Neural crest cell (in vitro differentiated cells): ENCODE data around the gene CFAP97. TPM values are rescaled to one million over a fixed set of nuclear protein-coding genes. Genes with fewer than 3 reads are reported as not detected.

ENCODE experiments used
- DNase-seq: peaks from one replicate; pipeline ENCODE4 v3.0.0; 2021; ENCODE audit warnings: low read depth, mixed read lengths, low spot score
- H3K27ac Mint-ChIP-seq: one replicate; pipeline ENCODE4 v1.8.0; 2021; ENCODE audit warnings: mild to moderate bottlenecking, mixed read lengths; ENCODE audit not compliant: unreplicated experiment
- H3K27me3 Mint-ChIP-seq: 2 replicates; pipeline ENCODE4 v1.8.0; 2021; ENCODE audit warnings: low read depth, mild to moderate bottlenecking, mixed read lengths
- H3K36me3 Mint-ChIP-seq: 2 replicates; pipeline ENCODE4 v1.8.0; 2021; ENCODE audit warnings: low read depth, mild to moderate bottlenecking, mixed read lengths
- H3K4me1 Mint-ChIP-seq: 2 replicates; pipeline ENCODE4 v1.8.0; 2021; ENCODE audit warnings: mixed read lengths
- H3K4me3 Mint-ChIP-seq: one replicate; pipeline ENCODE4 v1.8.0; 2021; ENCODE audit warnings: mild to moderate bottlenecking, mixed read lengths
- H3K9me3 Mint-ChIP-seq: 2 replicates; pipeline ENCODE4 v1.8.0; 2021; ENCODE audit warnings: mixed read lengths
- total RNA-seq: library from RNA; stranded (reverse); gene quantifications from 2 replicates; pipeline ENCODE4 v1.2.1, GENCODE V29; 2021
- TF ChIP-seq, protein P1 (sequence below): fragments of 200-600 bp; sonication (generic); conservative IDR thresholded peaks from 2 replicates; pipeline ENCODE4 v1.5.0; 2021; ENCODE audit warnings: antibody characterized with exemption, mild to moderate bottlenecking

The CFAP97 gene
- total RNA-seq, 1 donor from 2014 or later, result 34.6 TPM

DNA sequence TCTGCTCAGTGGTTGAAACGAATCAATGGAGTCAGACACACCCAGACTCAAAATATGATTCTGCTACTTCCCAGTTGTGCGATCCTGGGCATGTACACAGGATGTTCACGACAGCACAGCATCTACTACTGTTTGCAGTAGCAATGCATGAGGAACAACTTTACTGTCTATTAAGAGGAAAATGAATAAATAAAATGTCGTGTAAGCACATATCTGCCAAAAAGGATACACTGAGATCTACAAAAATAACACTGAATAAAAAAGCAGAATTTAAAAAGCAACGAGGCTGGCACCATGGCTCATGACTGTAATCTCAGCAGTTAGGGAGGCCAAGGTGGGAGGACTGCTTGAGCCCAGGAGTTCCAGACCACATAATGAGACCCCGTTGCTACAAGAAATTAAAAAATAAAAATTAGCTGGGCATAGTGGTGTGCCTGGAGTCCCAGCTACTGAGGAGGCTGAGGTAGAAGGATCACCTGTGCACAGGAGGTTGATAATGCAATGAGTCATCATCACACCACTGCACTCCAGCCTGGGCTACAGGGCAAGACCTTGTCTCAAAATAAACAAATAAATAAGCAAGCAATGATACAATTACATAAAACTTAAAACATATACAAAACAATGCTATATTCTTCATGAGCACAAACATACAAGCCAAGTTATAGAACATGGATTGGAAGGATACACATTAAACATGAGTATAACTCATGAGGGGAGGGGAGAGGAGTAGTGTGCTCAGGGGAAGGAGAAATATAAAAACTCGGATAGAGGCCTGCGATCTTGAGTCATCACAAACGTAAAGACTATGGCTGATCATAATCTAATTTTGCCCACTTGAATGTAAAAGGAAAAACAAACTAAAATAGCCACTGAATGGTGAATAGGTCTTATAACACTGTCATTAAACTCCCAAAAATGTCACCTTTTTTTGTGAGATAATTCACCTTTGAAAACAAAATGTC is 8.6 kb downstream of the CFAP97 start:
- Mint-ChIP-seq H3K36me3 (peaks cover 7% of the 10 kb centered on the region), H3K27ac (no peak overlapping the region), H3K27me3 (no peaks in the 10 kb centered on the region), H3K9me3 (no peaks in the 10 kb centered on the region), H3K4me3 (no peak overlapping the region), H3K4me1 (no peaks in the 10 kb centered on the region)
- DNase-seq, result no peak
- TF ChIP-seq, protein P1, sequence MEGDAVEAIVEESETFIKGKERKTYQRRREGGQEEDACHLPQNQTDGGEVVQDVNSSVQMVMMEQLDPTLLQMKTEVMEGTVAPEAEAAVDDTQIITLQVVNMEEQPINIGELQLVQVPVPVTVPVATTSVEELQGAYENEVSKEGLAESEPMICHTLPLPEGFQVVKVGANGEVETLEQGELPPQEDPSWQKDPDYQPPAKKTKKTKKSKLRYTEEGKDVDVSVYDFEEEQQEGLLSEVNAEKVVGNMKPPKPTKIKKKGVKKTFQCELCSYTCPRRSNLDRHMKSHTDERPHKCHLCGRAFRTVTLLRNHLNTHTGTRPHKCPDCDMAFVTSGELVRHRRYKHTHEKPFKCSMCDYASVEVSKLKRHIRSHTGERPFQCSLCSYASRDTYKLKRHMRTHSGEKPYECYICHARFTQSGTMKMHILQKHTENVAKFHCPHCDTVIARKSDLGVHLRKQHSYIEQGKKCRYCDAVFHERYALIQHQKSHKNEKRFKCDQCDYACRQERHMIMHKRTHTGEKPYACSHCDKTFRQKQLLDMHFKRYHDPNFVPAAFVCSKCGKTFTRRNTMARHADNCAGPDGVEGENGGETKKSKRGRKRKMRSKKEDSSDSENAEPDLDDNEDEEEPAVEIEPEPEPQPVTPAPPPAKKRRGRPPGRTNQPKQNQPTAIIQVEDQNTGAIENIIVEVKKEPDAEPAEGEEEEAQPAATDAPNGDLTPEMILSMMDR, result no peak

DNA sequence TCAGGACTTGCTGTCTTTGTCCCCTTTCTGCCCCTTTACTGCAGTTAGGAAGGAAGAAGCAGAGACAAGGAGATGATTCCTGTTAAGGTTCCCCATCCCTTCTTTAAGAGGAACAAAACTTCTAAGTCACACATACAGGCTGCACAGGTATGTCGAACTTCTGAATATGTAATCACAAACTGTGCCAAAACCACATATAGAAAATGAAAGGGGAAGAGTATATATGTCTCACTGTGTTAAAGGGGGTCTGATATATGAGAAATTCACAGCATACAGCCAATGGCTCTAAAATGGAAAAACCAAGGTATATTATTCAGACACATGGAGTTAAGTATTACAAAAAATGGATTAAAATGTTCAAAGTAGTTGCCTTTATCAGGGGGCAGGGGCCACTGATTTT is 11.7 kb downstream of the CFAP97 start:
- Mint-ChIP-seq H3K27ac (no peak overlapping the region), H3K27me3 (no peaks in the 10 kb centered on the region), H3K4me3 (no peak overlapping the region), H3K4me1 (no peaks in the 10 kb centered on the region), H3K9me3 (no peaks in the 10 kb centered on the region), H3K36me3 (peaks cover 7% of the 10 kb centered on the region)
- no peak for DNase-seq
- TF ChIP-seq, protein P1, result no peak

DNA sequence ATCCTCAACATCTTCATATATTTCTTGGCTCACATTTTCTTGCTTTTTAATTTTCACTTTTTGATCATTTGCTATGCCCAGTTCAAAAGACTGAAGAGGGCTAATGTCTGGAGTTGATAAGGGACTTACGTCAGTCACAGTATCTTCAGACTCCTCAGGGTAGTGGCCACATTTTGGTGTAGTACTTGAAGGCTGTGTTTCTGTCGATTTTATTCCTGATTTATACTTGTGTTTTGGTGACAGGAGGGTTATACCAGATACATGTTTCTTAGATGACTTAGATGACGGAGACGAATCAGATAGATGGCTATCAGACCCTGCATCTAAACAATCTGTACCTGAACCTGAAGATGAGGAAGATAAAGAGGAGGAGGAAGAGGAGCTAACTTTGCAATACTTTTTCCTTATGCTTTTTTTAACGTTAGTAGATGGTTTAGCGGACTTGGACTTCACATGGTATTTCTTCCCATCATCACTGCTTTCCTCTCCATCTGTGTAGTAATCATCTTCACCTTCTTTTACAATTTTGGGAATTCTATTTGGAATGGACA is 13.4 kb downstream of the CFAP97 start:
- Mint-ChIP-seq H3K4me1 (no peaks in the 10 kb centered on the region), H3K27me3 (no peaks in the 10 kb centered on the region), H3K36me3 (peaks cover 7% of the 10 kb centered on the region), H3K27ac (no peak overlapping the region), H3K4me3 (no peak overlapping the region), H3K9me3 (no peaks in the 10 kb centered on the region)
- TF ChIP-seq, protein P1, result no peak
- no peak for DNase-seq

DNA sequence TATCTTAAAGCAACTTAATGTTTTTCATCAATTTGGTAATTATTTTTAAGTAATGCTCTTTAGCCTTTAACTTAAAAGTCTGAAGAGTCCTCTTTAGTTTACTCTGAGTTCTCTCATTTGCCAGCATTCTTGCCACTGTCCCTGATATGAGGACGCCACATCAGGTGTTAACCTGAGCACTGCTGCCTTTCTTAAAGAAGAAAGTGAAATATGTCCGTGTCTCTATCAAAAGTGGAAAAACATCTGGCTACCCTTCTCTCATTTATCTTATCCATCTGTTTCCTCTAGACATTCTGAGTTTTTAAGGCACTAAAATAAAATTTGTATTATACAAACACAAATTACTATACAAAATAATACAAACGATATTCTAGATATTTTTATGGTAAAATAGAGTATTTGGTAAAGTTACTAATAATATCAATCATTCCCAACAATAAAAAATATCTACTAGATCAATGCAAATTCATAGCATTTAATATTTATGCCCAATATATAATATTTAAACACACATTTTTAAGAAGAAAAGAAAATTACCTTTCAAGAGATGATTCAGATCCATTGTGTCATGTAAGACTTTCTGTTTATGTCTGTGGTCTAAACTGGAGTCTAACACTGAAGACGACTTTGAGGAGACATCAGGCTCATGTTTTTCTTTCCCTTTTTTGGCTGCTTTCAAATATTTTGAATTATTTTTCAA is 14.0 kb downstream of the CFAP97 start:
- no peaks in the 10 kb centered on the region for H3K9me3 Mint-ChIP-seq
- peaks cover 7% of the 10 kb centered on the region for H3K36me3 Mint-ChIP-seq
- no peak overlapping the region for H3K4me3 Mint-ChIP-seq
- no peaks in the 10 kb centered on the region for H3K4me1 Mint-ChIP-seq
- TF ChIP-seq, protein P1, result no peak
- no peak for DNase-seq
- H3K27me3 Mint-ChIP-seq, result no peaks in the 10 kb centered on the region
- no peak overlapping the region for H3K27ac Mint-ChIP-seq

DNA sequence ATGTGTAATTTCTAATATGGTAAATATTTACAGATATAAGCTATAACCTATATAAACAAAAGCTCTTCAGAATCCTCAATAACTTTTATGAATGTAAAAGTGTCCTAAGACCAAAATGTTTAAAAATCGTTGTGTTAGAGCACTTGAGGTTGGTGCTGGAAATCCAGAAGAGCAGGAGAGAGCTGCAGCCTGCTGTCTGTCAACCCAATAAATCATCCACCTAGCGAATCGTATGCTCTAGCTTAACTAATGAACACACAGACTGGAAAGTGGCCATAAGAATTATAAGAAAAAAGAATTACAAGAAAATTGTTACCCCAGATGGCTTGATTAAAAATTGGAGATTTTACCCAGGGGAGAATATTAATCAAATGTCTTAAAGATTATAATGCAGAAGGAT is 17.0 kb downstream of the CFAP97 start:
- no peaks in the 10 kb centered on the region for H3K9me3 Mint-ChIP-seq
- no peak overlapping the region for H3K4me3 Mint-ChIP-seq
- H3K27ac Mint-ChIP-seq, result no peak overlapping the region
- peaks cover 2% of the 10 kb centered on the region for H3K36me3 Mint-ChIP-seq
- no peaks in the 10 kb centered on the region for H3K27me3 Mint-ChIP-seq
- H3K4me1 Mint-ChIP-seq, result no peaks in the 10 kb centered on the region
- TF ChIP-seq, protein P1, result no peak
- DNase-seq, result no peak
